Osteoblast (primary cell): ENCODE results near the gene GNAI3. TPM values are rescaled to one million over a fixed set of nuclear protein-coding genes. Genes with fewer than 3 reads are reported as not detected.
A peak's percentile ranks its signal among the peaks of the same experiment; 100 is the strongest.

Experiments used
- DNase-seq: peaks from one replicate; pipeline ENCODE4 v3.0.0; 2011; ENCODE audit warnings: low spot score, mixed read lengths; ENCODE audit not compliant: insufficient read length; ENCODE audit errors: missing footprints
- H2AFZ ChIP-seq: 2 replicates; pipeline ENCODE4 v1.6.0; 2011; ENCODE audit warnings: mild to moderate bottlenecking, low read length
- H3K27ac ChIP-seq: 2 replicates; pipeline ENCODE4 v1.5.1; 2011; ENCODE audit warnings: mild to moderate bottlenecking, low read depth, low read length, moderate library complexity
- H3K27me3 ChIP-seq: 2 replicates; pipeline ENCODE4 v1.6.0; 2012; ENCODE audit warnings: mild to moderate bottlenecking, control low read depth, inconsistent platforms, low read length, moderate library complexity; ENCODE audit not compliant: insufficient read depth
- H3K36me3 ChIP-seq: 2 replicates; pipeline ENCODE4 v1.5.1; 2011; ENCODE audit warnings: mild to moderate bottlenecking, low read length, control low read depth, moderate library complexity; ENCODE audit not compliant: insufficient read depth
- H3K4me1 ChIP-seq: 2 replicates; pipeline ENCODE4 v1.5.1; 2011; ENCODE audit warnings: mild to moderate bottlenecking, low read length, control low read depth, moderate library complexity; ENCODE audit not compliant: insufficient read depth
- H3K4me2 ChIP-seq: 2 replicates; pipeline ENCODE4 v1.6.0; 2011; ENCODE audit warnings: mild to moderate bottlenecking, low read length; ENCODE audit not compliant: insufficient read depth
- H3K4me3 ChIP-seq: fragments of 200-600 bp; sonication (generic); 3 replicates; pipeline ENCODE4 v1.5.1; 2012; ENCODE audit warnings: mild to moderate bottlenecking, low read length, inconsistent platforms; ENCODE audit not compliant: insufficient read depth
- H3K79me2 ChIP-seq: 2 replicates; pipeline ENCODE4 v1.6.0; 2012; ENCODE audit warnings: mild to moderate bottlenecking, low read length, control low read depth, inconsistent platforms; ENCODE audit not compliant: insufficient read depth
- H3K9me3 ChIP-seq: 2 replicates; pipeline ENCODE4 v1.5.1; 2011; ENCODE audit warnings: low read depth, low read length, control low read depth
- H4K20me1 ChIP-seq: 2 replicates; pipeline ENCODE4 v1.6.0; 2012; ENCODE audit warnings: mild to moderate bottlenecking, low read length, control low read depth; ENCODE audit not compliant: insufficient read depth
- CTCF ChIP-seq: IDR thresholded peaks from 2 replicates; pipeline ENCODE4 v1.5.1; 2011; ENCODE audit warnings: mild to moderate bottlenecking, low read depth, low read length, moderate library complexity; ENCODE audit errors: extremely low read depth
- total RNA-seq: library from RNA; depleted of rRNA; stranded (reverse); fragments of >200 nt; gene quantifications from 2 replicates; pipeline ENCODE4 v1.2.3, GENCODE V29; 2012

The GNAI3 gene
- total RNA-seq, 1 donor = 14.1 TPM

GRCh38 chr1:109500941-109501381, 47.5 kb upstream of the GNAI3 start:
- DNase-seq = peak; percentile 62
- Histone ChIP-seq H3K27ac (no peak overlapping the region), H2AFZ (no peak overlapping the region), H3K4me1 (no peaks in the 10 kb centered on the region), H3K9me3 (no peaks in the 10 kb centered on the region), H4K20me1 (peaks cover 21% of the 10 kb centered on the region), H3K79me2 (peaks cover 24% of the 10 kb centered on the region), H3K4me3 (no peak overlapping the region), H3K27me3 (no peaks in the 10 kb centered on the region), H3K4me2 (no peak overlapping the region), H3K36me3 (peaks cover 34% of the 10 kb centered on the region)
- no peak for TF ChIP-seq CTCF

GRCh38 chr1:109501644-109502363, 46.6 kb upstream of the GNAI3 start:
- Histone ChIP-seq H3K27ac (no peak overlapping the region), H3K27me3 (no peaks in the 10 kb centered on the region), H3K4me3 (no peak overlapping the region), H3K4me2 (no peak overlapping the region), H4K20me1 (peaks cover 19% of the 10 kb centered on the region), H3K4me1 (no peaks in the 10 kb centered on the region), H3K9me3 (no peaks in the 10 kb centered on the region), H3K79me2 (peaks cover 15% of the 10 kb centered on the region), H3K36me3 (peaks cover 26% of the 10 kb centered on the region), H2AFZ (no peak overlapping the region)
- DNase-seq = peak; percentile 23
- no peak for TF ChIP-seq CTCF

GRCh38 chr1:109502364-109502851, 46.0 kb upstream of the GNAI3 start:
- Histone ChIP-seq H3K36me3 (peaks cover 20% of the 10 kb centered on the region), H3K4me2 (no peak overlapping the region), H3K79me2 (peaks cover 11% of the 10 kb centered on the region), H3K27ac (no peak overlapping the region), H3K9me3 (no peaks in the 10 kb centered on the region), H2AFZ (no peak overlapping the region), H3K4me1 (no peaks in the 10 kb centered on the region), H3K4me3 (no peak overlapping the region), H4K20me1 (peaks cover 13% of the 10 kb centered on the region), H3K27me3 (no peaks in the 10 kb centered on the region)
- peak; percentile 51 for DNase-seq
- no peak for TF ChIP-seq CTCF

- peaks cover 2% of the 10 kb centered on the region for H3K79me2 ChIP-seq
- no peak overlapping the region for H3K4me2 ChIP-seq
- no peak overlapping the region for H3K4me3 ChIP-seq
- H3K27ac ChIP-seq = no peak overlapping the region
- H3K9me3 ChIP-seq = no peaks in the 10 kb centered on the region
- no peak for TF ChIP-seq CTCF
- H2AFZ ChIP-seq = no peak overlapping the region
- H3K27me3 ChIP-seq = no peaks in the 10 kb centered on the region
- peaks cover 13% of the 10 kb centered on the region for H3K36me3 ChIP-seq
- no peaks in the 10 kb centered on the region for H3K4me1 ChIP-seq
- DNase-seq = peak; percentile 19
- H4K20me1 ChIP-seq = peaks cover 12% of the 10 kb centered on the region
Observed at GRCh38 chr1:109503935-109504334, 44.5 kb upstream of the GNAI3 start.
